Measurements from ENCODE around the gene BUD13. TPM values are rescaled to one million over a fixed set of nuclear protein-coding genes. Genes with fewer than 3 reads are reported as not detected.
A peak's percentile ranks its signal among the peaks of the same experiment; 100 is the strongest.

The BUD13 gene
- total RNA-seq, 4 donors from 2014 or later = 16.3 to 42.9 (median 20.1) TPM

DNA sequence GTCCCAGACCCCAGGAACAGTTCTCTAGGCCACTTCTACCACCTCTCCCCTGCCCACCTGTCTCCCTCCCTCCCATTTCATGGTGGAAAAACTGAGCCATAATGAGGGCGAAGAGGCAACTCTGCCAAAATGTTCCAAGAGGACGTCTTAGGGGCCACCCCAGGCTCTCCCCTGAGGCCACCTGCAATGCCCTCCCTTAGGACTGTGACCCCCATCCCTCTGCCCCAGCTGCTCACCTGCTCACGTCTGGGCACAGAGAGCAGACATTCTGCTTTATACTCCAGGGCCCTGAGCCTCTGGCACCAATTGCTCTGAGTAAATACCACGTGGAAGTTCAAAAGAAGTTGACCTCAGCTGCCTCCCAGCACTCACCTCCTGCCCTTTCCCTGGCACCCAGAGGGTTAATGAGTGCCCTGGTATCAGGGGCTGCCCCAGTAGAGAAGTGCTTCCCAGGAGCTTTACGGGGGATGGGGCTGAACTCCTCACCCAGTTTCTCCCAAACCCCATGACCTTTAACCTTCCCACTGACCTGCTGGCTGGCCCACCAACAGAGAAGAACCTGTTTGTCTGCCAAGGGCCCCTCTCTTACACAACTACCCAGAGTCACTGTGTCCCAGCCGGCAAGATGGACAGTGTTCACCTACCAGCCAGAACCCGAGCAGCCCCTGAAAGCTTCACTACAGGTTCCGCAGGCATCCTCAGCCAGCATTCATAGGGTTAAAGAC lies 19.5 kb upstream of the BUD13 start:
- H3K4me3 ChIP-seq = no peak overlapping the region
- no peak for DNase-seq
- H3K27me3 ChIP-seq = no peaks in the 10 kb centered on the region
- no peak overlapping the region for H3K27ac ChIP-seq
- TF ChIP-seq CTCF (IDR thresholded peaks at IDR 0.05) (no peak), POLR2A (IDR thresholded peaks at IDR 0.05) (no peak)
- no peaks in the 10 kb centered on the region for H3K36me3 ChIP-seq
- peaks cover 0 to 6% (median 4%) of the 10 kb centered on the region in 4 donors for H3K4me1 ChIP-seq
- no peaks in the 10 kb centered on the region for H3K9me3 ChIP-seq

DNA sequence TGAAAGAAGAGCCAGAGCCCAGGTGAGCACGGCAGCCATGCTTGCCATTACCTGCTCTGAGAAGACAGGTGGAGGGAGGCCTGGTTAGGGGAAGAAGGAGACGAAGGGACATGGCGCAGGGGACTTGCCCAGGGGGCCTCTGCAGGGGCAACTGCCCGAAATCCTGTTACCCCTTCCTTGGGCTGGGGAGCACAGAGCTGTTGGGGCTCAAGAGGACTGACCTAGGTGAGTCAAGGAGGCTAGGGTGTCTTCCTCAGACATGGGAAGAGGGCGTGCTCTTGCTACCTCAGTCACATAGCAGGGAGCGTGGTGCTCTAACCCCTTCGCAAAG lies 19.0 kb upstream of the BUD13 start, which contains the start of gene APOA5:
TSS of gene APOA5 (minus strand) at position 67 of the 331 bp plus-strand sequence. CDS start at position 48, 19 bp downstream.
- no peaks in the 10 kb centered on the region for H3K36me3 ChIP-seq
- H3K27ac ChIP-seq = no peak within 1 kb of the TSS
- peaks cover 0 to 11% (median 5%) of the 10 kb centered on the region in 4 donors for H3K4me1 ChIP-seq
- TF ChIP-seq POLR2A (IDR thresholded peaks at IDR 0.05) = no peak
- no peak for TF ChIP-seq CTCF (IDR thresholded peaks at IDR 0.05)
- H3K9me3 ChIP-seq = no peaks in the 10 kb centered on the region
- DNase-seq = no peak
- no peaks in the 10 kb centered on the region for H3K27me3 ChIP-seq
- peak within 1 kb of the TSS in 3 of 4 donors; percentile 13 to 36 (median 15) for H3K4me3 ChIP-seq

DNA sequence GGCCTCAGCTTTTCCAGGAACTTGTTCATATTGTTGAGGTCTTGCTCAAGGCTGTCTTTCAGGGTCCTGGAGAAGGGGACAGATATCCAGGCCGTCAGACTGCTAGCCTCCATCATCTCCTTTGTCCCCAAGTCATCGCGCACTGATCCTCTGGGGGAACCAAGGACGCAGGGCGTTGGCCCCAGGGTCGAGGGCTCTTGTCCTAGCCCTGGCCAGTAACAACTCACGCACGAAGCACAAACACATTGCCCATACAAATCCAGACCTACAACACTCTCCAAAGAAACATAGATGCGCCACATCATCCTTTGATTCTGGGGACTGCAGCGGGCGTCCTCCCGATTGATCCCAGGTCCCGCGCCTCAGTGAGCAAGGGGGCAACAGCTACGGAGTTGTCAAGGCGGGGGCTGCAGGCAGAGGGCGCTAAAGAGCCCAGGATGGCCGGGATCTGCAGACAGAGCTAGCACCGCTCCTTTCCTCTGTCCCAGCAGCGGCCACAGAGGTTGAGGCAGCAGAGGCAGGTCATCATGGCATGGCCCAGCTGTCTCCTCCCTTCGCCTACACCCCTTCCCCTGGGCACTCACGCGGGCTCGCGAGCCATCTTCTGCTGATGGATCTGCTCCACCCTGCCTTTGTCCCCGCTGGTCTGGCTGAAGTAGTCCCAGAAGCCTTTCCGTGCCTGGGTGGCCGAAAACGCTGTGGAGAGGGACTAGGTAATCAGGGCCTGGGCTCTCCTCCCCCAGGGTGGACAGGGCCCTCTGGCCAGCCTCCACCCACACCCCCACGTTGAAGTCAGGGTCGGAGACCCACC lies 18.4 kb upstream of the BUD13 start:
- DNase-seq = peak; percentile 70 to 90 (median 86)
- Histone ChIP-seq H3K27ac (no peak overlapping the region), H3K36me3 (peaks cover 0 to 4% (median 0%) of the 10 kb centered on the region in 3 donors), H3K27me3 (no peaks in the 10 kb centered on the region), H3K4me1 (peaks cover 0 to 16% (median 6%) of the 10 kb centered on the region in 4 donors), H3K4me3 (peak overlapping the region in 3 of 4 donors; percentile 13 to 36 (median 15)), H3K9me3 (no peaks in the 10 kb centered on the region)
- TF ChIP-seq POLR2A (IDR thresholded peaks at IDR 0.05) (no peak), CTCF (IDR thresholded peaks at IDR 0.05) (peak; percentile 59 to 96 (median 94))

DNA sequence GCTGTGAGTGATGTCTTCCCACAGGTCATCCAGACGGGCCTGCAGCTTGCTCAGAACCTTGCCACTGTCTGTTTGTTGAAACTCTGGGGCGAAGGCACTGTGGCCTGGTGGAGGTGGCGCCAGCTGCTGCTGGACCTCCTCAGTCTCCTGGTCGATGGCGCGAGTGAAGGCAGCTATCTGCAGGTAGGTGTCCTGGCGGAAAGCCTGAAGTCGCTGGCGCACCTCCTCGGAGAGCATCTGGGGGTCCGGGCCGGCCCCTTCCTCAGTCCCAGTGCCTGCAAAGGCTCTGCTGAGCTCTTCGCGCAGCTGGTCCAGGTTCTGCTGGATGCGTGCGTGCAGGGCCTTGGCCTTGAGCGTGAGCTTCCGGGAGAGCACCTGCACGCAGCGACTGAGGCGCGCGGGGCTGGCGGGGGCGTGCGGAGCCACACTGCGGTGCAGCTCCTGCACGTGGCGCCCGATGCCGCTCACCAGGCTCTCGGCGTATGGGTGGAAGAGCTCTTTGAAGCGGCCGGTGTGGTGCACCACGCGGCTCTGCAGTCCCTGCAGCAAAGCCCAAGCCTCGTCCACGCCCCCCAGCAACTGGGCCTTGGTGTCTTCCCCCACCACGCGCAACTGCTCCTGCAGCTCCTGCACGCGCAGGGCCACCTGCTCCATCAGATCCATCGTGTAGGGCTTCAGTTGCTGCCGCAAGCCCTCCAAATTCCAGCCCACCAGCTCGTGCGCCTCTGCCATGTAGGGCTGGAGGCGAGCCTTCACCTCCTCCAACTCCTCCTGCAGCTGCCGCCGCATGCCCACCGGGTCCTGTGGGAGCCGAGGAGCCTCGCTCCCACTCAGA lies 17.6 kb upstream of the BUD13 start:
- Histone ChIP-seq H3K9me3 (no peaks in the 10 kb centered on the region), H3K4me3 (no peak overlapping the region), H3K4me1 (peaks cover 0 to 20% (median 6%) of the 10 kb centered on the region in 4 donors), H3K27me3 (no peaks in the 10 kb centered on the region), H3K36me3 (peaks cover 0 to 12% (median 0%) of the 10 kb centered on the region in 3 donors), H3K27ac (no peak overlapping the region)
- TF ChIP-seq POLR2A (IDR thresholded peaks at IDR 0.05) = no peak
- no peak for TF ChIP-seq CTCF (IDR thresholded peaks at IDR 0.05)
- DNase-seq = no peak

GRCh38 chr11:116788975-116789374 lies 16.2 kb upstream of the BUD13 start:
- DNase-seq = no peak
- peaks cover 0 to 20% (median 6%) of the 10 kb centered on the region in 4 donors for H3K4me1 ChIP-seq
- TF ChIP-seq POLR2A (IDR thresholded peaks at IDR 0.05) = no peak

More at GRCh38 chr11:116788975-116789374, 16.2 kb upstream of the BUD13 start:
- no peaks in the 10 kb centered on the region for H3K27me3 ChIP-seq
- H3K4me3 ChIP-seq = peak overlapping the region in 1 of 4 donors; percentile 98
- H3K9me3 ChIP-seq = no peaks in the 10 kb centered on the region
- peaks cover 0 to 26% (median 0%) of the 10 kb centered on the region in 3 donors for H3K36me3 ChIP-seq
- no peak overlapping the region for H3K27ac ChIP-seq

All from Peyer's patch (tissue), 4 donors.